Measurements from ENCODE around the gene SORCS3.

DNA sequence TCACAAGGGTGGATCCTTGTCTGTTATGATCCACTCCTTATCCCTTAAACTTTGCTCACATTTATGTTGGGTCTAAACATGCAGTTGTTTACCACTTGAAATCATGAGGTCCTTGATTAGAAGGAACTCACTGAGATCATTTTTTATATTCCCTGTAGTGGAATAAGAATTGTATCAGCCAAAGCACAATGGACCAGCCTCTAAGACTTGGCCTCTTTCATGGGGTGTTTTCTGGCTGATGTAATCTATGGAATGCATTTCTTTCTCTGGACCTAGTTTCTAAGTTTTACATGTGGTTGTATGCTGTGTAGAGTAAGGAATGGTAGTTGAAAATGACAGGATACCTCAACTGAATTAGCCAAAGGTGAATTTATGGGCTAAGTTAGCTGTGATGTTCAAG lies 376.6 kb downstream of the SORCS3 start:
- TF ChIP-seq, protein P1, sequence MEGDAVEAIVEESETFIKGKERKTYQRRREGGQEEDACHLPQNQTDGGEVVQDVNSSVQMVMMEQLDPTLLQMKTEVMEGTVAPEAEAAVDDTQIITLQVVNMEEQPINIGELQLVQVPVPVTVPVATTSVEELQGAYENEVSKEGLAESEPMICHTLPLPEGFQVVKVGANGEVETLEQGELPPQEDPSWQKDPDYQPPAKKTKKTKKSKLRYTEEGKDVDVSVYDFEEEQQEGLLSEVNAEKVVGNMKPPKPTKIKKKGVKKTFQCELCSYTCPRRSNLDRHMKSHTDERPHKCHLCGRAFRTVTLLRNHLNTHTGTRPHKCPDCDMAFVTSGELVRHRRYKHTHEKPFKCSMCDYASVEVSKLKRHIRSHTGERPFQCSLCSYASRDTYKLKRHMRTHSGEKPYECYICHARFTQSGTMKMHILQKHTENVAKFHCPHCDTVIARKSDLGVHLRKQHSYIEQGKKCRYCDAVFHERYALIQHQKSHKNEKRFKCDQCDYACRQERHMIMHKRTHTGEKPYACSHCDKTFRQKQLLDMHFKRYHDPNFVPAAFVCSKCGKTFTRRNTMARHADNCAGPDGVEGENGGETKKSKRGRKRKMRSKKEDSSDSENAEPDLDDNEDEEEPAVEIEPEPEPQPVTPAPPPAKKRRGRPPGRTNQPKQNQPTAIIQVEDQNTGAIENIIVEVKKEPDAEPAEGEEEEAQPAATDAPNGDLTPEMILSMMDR (IDR thresholded peaks at IDR 0.05) = no peak
- TF ChIP-seq POLR2A (IDR thresholded peaks at IDR 0.05) = no peak
